Measurements from ENCODE around the gene CLDN19.

DNA sequence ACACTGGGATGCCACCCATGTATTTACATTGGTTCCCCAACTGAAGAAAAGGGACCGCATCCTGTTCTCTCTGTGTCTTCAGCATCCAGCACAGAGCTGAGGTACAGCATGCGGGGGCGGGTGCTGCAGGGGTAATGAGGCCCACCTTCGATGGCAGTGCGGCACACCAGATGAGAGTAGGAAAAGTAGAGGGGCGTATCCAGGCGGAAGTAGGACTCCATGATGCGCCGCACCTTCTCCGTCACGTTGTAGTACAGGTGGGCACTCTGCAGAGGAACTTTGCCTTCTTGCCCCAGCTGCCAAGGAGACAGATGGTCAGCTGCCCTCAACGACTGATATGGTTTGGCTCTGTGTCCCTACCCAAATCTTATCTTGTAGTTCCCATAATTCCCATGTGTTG lies 10.0 kb upstream of the CLDN19 start:
- TF ChIP-seq, protein P1, sequence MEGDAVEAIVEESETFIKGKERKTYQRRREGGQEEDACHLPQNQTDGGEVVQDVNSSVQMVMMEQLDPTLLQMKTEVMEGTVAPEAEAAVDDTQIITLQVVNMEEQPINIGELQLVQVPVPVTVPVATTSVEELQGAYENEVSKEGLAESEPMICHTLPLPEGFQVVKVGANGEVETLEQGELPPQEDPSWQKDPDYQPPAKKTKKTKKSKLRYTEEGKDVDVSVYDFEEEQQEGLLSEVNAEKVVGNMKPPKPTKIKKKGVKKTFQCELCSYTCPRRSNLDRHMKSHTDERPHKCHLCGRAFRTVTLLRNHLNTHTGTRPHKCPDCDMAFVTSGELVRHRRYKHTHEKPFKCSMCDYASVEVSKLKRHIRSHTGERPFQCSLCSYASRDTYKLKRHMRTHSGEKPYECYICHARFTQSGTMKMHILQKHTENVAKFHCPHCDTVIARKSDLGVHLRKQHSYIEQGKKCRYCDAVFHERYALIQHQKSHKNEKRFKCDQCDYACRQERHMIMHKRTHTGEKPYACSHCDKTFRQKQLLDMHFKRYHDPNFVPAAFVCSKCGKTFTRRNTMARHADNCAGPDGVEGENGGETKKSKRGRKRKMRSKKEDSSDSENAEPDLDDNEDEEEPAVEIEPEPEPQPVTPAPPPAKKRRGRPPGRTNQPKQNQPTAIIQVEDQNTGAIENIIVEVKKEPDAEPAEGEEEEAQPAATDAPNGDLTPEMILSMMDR (IDR thresholded peaks at IDR 0.05): no peak
- TF ChIP-seq ZFX (IDR thresholded peaks at IDR 0.05; ENCODE audit: borderline replicate concordance): no peak
